Anterior cingulate cortex (tissue), 58 donors: ENCODE results near the gene RAB7B.

Experiments used
- DNase-seq, 58 donors: peaks; one replicate each; lab custom pipeline; 2025; lab: John Stamatoyannopoulos, UW

RAB7B gene

GRCh38 chr1:206025283-206025820 lies 22.2 kb upstream of the RAB7B start:
- DNase-seq, result no peak

GRCh38 chr1:206023695-206024094 lies 20.5 kb upstream of the RAB7B start, which contains the start of gene CTSE:
Gene CTSE (minus strand): TSS chr1:206023895. CDS start chr1:206023791, 104 bp downstream.
- no peak for DNase-seq

GRCh38 chr1:206022766-206023165 lies 19.6 kb upstream of the RAB7B start:
- no peak for DNase-seq

GRCh38 chr1:206021626-206022365 lies 18.6 kb upstream of the RAB7B start:
- no peak for DNase-seq

- no peak for DNase-seq
These were observed 17.9 kb upstream of the RAB7B start for GRCh38 chr1:206021008-206021625.

GRCh38 chr1:206020393-206021007 lies 17.3 kb upstream of the RAB7B start:
- no peak for DNase-seq

- no peak for DNase-seq
These were observed 11.9 kb upstream of the RAB7B start for GRCh38 chr1:206015071-206015470.

GRCh38 chr1:206014601-206015000 lies 11.4 kb upstream of the RAB7B start:
- DNase-seq, result no peak

GRCh38 chr1:206013026-206013795 lies 10.0 kb upstream of the RAB7B start:
- DNase-seq, result no peak

- peak in 33 of 58 donors; percentile 12 to 62 (median 26) for DNase-seq
These were observed 9.1 kb upstream of the RAB7B start for GRCh38 chr1:206012086-206012859.

- DNase-seq, result no peak
These were observed 7.9 kb upstream of the RAB7B start for GRCh38 chr1:206011057-206011456.

GRCh38 chr1:206010060-206010459 lies 6.9 kb upstream of the RAB7B start:
- no peak for DNase-seq

- DNase-seq, result no peak
These were observed 3.8 kb upstream of the RAB7B start for GRCh38 chr1:206006946-206007345.

- DNase-seq, result no peak
These were observed 2.6 kb upstream of the RAB7B start for GRCh38 chr1:206005778-206006180.

- DNase-seq, result no peak
These were observed 2.0 kb upstream of the RAB7B start for GRCh38 chr1:206005234-206005633.

GRCh38 chr1:206004826-206005225 lies 1.6 kb upstream of the RAB7B start:
- peak in 5 of 58 donors; percentile 13 to 26 (median 17) for DNase-seq

- DNase-seq, result no peak
These were observed 932 bp upstream of the RAB7B start for GRCh38 chr1:206003854-206004800.

GRCh38 chr1:206002160-206002559 lies 1.0 kb downstream of the RAB7B start:
- no peak for DNase-seq

- DNase-seq, result peak in 30 of 58 donors; percentile 13 to 75 (median 37)
These were observed 1.7 kb downstream of the RAB7B start for GRCh38 chr1:206001476-206001888.
